NCI-H82 treated with DMSO at 0.1 percent for 48 hours (cell line): Measurements from ENCODE around the gene MRPL3.

ENCODE experiments used
- DNase-seq: peaks from one replicate; lab custom pipeline; 2025; ENCODE audit not compliant: unreplicated experiment; lab: John Stamatoyannopoulos, UW

Gene MRPL3

DNA sequence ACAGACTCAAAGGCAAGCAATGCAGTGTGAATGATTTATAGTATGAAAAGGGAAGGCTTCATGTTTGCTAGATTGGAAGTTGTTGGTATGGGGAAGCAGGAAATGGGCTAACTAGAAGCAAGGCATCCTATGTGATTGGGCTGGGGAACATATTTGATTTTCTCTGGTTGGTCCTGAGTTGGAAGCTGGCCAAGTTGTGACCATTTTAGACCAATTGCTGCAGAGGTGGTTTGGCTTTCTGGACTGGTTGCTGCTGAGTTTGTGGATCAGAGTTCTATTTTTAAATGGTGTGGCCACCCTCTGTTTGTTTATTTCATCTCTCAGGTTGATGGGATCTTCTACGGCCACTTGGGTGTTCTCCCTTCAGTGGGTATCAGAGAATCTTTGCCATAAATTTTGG lies 81.5 kb downstream of the MRPL3 start:
- DNase-seq, result no peak

DNA sequence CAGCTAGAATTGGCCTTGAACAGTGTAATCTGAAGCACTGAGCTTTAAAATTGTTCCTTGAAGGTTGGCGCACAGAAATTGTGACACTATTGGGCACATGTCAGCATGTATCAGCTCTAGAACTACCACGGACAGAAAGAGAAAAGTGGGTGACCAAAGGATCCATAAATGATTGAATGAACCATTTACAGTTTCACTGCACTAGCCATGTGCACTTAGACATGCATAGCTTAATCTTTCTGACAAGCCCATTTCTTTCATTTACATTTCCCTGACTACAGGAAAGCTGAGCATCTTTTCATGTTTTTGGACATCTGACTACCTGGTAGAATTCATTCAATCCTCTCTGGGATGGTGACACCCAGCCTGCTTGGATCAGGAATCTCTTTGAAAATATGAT lies 85.0 kb downstream of the MRPL3 start:
- DNase-seq, result no peak
